Measurements from ENCODE around the gene STXBP5.

STXBP5 gene

DNA sequence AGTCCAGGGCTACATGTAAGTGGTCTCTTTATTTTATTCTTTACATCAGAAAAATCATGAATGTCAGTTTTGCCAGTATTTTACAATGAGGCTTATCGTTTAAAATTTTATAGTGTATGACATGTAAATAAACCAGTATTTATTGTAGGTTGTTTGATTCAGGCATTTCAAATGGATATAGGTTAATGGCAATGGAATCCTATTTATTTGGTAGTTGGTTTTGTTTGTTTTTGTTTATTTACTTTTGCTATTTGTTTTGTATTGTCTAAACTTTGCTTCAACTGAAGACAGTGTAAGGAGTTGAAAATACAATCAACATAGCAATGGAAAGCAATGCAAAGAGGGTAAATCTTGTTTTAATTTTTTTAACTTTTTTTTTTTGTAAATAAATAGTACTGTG is 185.2 kb downstream of the STXBP5 start:
- no peak for DNase-seq

DNA sequence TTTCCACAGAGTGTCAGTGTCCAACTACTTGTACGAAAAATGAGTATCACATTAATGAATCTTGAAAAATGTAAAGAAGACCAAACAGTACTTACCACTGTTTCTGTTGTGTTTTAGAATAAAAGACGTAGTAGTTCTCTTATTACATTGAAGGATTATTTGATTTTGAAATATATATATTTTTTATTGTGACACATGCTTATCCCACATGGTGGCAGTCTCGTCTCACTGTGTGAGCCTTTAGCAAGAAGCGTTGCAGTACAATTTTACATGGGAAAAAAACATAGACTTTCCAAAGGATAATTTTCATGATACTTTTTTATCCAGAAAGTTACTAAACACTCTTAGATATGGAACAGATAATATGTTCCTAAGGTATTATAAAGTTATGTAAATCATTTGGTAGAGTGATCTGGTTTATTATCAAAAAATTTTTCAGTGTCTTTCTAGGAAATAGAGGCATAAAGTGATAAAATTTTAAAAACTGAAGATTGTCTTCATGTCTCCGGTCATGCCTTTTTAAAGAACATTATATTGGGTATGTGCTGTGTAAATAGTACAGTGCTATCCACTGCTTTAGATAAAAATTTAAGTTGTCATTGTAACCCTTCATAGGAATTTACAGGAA is 186.8 kb downstream of the STXBP5 start:
- no peak for DNase-seq

DNA sequence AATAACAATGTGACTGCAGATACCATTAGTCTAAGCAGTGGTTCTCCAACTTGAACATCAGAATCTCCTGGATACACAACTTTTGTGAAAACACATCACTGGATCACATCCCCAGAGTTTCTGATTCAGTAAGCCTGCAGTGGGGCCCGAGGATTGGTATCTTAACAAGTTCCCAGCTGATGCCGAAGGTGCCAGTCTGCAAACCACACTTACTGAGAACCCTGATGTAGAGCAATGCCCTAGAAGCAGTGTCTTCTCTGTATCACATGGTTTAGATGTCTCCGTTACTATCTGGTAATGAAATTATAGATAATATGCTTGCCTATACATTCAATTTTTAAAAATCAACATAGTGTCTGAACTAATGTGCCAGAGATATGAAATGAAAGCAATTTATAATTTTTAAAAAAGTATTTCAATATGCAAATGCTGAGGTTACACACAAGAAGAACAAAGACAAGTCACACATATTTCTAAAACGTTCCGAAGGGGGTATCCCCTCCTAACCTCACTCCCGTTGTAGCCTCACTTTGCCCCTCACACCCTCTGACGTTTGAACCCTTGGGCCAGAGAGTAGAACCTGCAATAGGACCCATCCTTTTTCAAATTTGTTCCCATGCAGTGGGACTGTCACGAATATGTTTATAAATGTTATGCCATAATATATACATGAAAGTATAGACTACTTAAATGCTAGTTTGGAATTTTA is 188.9 kb downstream of the STXBP5 start:
- DNase-seq: no peak

DNA sequence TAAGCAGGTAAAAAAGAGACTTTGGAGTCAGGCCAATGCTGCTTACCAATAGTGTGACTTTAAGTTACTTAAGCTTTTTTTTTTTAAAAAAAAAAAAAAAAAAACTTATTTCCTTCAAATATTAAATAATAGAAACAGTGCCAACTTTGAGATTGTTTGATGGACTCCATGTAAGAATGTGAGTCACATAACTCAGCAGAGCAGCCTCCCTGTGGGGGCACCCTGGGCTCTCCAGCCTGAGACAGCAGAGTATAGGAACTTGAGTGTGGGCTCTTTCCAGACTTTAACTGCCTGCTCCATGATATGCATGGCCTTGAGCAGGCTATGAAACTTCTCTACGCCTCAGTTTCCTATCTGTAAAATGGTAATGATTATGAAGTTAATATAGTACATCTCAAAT is 190.9 kb downstream of the STXBP5 start:
- no peak for DNase-seq

DNA sequence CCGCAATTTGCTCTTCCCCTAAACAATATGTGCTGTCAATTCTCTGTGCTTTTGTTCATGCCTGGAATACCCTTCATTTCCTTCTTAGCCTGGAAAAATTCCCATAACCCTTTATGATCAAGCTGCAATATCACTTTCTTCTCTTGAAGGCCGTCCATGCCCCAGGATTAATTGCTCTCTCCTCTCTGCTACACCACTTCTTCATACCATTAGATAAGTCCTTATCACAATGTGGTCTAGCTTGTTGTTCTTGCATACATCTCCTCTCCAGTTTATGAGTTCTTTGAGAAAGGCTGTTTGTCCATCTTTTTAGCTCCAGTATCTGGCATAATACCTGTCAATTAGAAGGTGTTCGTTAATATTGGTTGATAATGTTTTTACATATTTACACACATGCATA is 193.1 kb downstream of the STXBP5 start:
- DNase-seq: no peak

DNA sequence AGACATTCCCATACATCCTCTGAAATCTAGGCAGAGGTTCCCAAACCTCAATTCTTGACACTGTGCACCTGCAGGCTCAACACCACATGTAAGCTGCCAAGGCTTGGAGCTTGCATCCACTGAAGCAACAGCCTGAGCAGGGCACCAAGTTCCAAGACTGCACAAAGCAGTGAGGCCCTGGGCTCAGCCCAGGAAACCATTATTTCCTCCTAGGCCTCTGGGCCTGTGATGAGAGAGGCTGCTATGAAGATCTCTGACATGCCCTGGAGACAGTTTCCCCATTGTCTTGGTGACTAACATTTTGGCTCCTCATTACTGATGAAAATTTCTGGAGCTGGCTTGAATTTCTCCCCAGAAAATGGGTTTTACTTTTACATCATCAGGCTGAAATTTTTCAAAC is 196.8 kb downstream of the STXBP5 start:
- no peak for DNase-seq

DNA sequence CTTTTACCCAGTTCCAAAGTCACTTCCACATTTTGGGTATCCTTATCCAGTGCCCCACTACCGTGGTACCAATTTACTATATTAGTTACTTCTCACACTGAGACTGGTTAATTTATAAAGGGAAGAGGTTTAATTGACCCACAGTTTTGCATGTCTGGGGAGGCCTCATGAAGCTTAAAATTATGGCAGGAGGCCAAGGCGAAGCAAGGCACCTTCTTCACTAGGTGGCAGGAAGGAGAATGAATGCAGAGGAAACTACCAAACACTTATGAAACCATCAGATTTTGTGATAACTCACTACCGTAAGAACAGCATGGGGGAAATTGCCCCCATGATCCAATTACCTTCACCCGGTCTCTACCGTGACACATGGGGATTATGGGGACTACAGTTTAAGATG is 197.6 kb downstream of the STXBP5 start:
- DNase-seq: no peak

DNA sequence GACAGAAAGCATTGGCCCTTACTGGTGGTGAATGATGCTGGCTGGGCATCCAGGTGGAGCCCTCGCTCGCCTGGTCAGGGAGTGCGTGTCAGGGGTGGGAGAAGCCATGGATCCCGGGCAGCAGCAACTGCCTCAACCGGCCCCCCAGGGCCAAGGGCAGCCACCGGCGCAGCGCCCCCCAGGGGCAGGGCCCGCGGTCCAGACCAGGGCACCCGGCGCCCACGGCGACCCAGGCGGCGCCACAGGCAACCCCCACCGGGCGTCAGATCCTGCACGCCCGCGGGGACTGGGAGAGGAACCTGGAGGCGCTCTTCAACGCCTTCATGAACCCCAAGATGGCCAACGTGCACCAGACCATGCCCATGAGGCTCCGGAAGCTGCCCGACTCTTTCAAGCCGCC is 202.6 kb downstream of the STXBP5 start:
- no peak for DNase-seq

DNA sequence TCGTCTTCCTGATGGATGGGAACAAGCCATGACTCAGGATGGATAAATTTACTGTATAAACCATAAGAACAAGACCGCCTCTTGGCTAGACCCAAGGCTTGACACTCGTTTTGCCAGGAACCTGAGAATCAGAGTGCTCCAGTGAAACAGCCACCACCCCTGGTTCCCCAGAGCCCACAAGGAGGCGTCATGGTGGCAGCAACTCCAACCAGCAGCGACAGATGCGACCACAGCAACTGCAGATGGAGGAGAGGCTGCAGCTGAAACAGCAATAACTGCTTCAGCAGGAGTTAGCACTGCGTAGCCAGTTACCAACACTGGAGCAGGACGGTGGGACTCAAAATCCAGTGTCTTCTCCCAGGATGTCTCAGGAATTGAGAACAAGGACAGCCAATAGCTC is 203.4 kb downstream of the STXBP5 start:
- no peak for DNase-seq

DNA sequence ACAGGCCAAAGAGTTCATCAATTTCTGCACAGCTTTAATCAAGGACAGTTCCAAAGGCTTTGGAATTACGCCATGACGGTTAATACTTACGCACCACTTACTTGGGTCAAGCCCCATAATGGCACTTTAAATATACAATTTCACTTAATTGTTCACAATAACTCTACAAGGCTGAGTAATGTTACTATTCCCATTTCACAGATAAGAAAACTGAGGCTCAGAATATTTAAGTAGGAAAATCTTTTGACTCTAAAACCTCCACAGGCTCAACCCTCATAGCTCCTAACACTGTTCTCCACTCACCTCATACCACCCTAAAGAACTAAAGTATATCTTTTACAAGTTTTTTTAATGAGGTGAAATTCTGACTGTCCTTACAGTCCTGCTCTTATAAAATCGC is 212.4 kb downstream of the STXBP5 start:
- DNase-seq: no peak

DNA sequence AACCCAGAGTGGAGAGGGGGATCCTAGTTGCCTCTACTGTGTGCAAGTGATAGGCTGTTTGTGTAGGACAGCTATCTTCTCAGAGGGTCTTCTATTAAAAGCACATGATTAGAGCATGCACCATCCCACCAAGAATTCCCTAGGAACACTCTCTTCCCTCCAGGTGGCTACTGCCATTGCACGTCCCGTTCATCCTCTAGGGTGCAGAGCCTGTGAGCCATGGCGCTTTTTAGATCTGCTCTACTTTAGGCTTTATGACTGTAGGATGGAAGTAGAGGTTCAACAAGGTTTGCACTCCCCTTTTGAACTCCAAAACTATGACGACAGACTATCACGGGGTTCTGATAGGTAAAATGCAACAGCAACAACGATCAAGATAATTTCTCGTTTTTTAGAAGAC is 213.7 kb downstream of the STXBP5 start:
- DNase-seq: no peak

DNA sequence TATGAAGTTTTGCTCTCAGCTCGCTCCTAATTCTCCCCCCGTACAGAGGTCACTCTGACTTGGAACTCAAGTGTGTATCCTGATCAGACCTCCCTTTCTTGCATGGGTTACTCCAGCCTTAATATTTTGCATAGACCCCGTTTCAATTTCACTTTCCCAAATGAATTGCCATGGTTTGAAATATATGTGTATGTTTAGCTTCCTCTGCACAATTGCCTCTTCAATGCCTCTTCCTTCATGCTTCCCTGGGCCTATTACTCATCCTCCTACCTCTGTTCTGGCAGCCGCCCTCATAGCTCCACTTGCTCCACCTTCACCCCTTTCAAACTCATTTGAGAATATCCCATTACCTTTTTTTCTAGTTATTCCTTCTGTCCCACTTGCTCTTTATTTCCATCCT is 214.3 kb downstream of the STXBP5 start:
- no peak for DNase-seq

DNA sequence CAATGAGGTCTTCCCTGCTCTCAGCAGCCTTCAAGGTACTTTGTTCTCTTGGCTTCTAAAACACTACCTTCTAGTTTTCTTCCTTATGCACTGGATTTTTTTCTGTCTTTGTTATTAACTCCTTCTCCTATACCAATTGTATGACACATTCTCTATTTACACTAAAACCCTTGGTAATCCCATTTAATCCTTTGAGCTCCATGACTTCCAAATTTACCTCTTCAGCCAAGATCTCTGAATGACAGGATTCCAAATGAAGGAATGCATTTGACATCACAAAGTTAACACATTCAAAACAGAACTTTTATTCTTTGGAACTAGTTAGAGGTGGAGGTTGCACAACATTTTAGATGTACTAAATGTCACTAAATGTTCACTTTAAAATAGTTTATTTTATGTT is 217.7 kb downstream of the STXBP5 start:
- no peak for DNase-seq

DNA sequence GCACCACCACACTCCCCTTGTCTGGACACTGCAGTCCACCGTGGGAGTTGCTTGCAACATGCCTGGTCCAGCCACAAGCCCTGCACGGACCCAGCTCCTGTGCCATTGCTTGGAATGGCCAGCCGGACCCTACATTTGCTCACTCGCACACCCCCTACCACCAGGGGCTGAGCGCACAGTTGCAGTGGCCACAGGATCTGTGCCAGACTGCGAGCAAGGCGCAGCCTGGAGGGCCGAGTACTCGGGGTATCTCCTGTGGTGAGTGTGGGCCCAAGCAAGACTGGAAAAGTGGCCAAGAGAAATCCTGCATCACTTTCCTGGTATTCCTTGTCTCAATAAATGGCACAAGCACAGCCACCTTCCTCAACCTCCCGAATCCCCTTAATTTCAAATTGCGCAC is 218.9 kb downstream of the STXBP5 start:
- no peak for DNase-seq

DNA sequence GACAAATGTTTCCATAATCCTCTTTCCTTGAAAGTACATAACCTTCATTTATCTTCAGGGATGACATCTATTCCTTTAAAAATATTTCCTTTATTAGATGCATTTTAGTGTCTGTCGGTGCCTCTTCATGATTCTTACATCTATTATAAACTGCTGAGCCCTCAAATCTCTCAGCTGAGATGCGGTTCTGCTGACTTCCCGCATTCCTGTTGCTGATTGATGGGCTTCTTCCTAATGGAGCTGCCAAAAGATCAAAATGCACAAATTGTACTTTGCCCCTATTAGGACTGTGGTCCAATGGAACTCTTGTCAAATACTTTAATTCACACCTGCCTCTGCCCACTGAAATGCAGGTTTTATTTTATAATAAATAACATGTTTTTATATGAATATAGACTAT is 225.6 kb downstream of the STXBP5 start:
- DNase-seq: no peak

DNA sequence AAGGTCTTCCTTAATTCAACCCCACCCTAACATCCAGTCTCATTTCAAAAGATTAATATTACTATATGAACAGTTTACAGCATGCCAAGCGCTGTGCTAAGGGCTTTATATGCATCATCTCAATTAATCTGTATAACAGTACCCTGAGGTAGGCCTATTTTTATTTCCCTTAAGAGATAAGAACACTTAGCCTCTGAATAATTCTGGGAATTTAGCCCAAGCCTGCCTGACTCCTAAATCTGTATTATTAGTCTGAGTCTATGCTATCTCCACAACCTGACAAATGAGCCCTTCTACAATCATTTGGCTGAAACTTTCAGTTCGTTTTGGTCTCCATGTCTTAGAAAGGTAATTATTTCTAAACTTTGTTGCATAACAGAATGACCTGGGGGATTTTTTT is 226.6 kb downstream of the STXBP5 start:
- DNase-seq: no peak

DNA sequence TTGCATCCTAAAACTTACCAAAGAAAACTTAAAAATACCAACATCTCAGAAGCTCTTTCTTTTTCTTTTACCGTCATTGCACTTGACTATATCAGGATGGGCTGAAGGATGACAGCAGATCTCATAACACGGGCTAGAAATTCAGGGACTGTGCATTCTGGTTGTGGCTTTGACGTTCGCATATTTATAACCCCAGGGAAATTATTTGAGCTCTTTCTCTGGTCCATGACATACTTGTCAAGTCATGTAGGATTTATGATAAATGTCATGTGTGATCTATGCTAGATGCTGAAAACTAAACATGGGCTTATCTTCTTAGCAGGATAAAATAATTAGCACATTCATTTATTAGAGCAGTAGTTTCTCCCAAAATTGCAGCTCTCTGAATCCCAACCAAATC is 229.9 kb downstream of the STXBP5 start:
- no peak for DNase-seq

DNA sequence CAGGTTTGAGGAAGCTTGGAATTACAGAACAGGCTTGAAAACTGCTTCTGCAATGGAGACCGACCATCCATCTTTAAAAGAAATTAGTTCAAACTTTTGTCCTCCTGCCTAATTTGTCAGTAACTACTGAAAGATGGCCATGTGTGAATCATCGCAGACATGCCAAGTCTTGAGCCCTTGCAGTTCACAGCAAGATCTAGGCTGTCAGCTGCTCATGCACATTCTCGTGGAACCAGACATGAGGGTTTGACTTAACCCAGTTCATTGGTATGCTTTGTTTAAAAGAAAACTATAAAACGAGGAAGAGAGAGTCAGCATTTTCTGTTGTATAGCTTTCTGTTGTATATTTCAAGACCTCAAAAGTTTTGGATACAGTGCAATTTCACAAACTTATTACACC is 230.3 kb downstream of the STXBP5 start:
- no peak for DNase-seq

DNA sequence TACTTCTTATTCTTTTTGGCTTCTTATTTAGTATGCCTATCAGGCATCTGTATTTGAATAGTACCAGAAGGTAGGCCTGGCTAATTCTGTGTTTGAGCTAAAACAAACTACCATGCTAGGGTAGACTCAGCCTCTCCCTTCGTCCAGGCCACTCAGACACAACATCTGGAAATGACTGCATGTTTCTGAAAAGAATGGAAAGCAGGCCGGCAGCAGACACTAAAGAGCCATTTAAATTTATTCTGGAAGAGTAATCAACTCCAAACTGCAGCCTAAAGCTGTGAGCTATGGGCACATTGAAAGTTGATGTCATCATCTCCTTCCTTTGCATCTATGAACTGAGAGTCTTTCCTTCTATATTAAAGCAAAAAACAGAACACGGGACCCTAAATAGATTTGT is 233.4 kb downstream of the STXBP5 start:
- no peak for DNase-seq

DNA sequence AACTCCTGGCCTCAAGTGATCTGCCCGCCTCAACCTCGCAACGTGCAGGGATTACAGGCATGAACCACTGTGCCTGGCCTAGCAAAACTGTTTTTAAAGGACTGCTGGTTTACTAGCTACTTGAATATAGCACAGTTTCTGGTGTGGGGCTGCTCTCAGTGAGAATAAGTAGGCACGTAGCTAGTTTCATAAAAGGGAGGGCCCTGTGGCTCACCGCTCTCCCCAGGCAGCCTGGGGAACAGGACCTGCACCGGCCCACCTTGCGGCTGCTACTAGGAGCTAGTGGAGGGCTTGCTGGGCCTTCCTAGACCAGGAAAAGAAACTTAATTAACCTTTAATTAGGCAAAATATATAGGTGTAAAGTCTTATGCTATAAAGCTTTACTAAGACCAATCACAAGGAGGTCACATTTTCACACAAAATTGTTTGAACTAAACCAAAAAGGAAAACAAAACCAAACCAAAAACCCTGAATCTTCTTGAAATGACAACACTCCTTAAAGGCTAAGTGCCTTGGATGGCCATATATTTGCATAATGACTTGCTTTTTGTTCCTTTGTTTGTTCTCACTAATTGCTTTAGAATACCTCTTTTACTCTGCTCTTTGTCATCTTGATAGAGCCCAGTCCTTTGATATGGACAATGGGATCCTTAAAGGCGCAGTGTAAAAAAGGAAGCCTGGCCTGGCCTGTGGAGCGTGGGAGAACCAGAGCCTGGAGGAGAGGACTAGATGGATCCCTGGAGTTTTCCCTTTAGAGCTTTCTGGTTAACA is 234.7 kb downstream of the STXBP5 start:
- no peak for DNase-seq

Measured in NCI-H187 (cell line).